ENCODE data around the gene RAB27B.

Gene RAB27B

GRCh38 chr18:54923339-54923956 is 95.2 kb downstream of the RAB27B start:
- Histone ChIP-seq H3K4me1 (ENCODE audit: control insufficient read depth, insufficient read depth, low read length, poor library complexity, severe bottlenecking) (no peaks in the 10 kb centered on the region), H3K27me3 (replicated peaks; ENCODE audit: control insufficient read depth, insufficient read depth, low read length, poor library complexity, severe bottlenecking) (no peaks in the 10 kb centered on the region), H3K9me3 (ENCODE audit: control insufficient read depth, low read length) (no peaks in the 10 kb centered on the region), H3K4me3 (ENCODE audit: insufficient read depth, low read depth, low read length, poor library complexity, severe bottlenecking) (no peak overlapping the region), H3K36me3 (ENCODE audit: control insufficient read depth, insufficient read depth, low read length) (no peaks in the 10 kb centered on the region), H3K27ac (ENCODE audit: insufficient read depth, low read length, poor library complexity, severe bottlenecking) (no peak overlapping the region)
- DNase-seq: no peak

GRCh38 chr18:54924948-54925347 is 96.7 kb downstream of the RAB27B start:
- H3K36me3 ChIP-seq (ENCODE audit: control insufficient read depth, insufficient read depth, low read length): no peaks in the 10 kb centered on the region
- no peak for DNase-seq
- no peak overlapping the region for H3K27ac ChIP-seq (ENCODE audit: insufficient read depth, low read length, poor library complexity, severe bottlenecking)
- no peaks in the 10 kb centered on the region for H3K4me1 ChIP-seq (ENCODE audit: control insufficient read depth, insufficient read depth, low read length, poor library complexity, severe bottlenecking)
- H3K9me3 ChIP-seq (ENCODE audit: control insufficient read depth, low read length): no peaks in the 10 kb centered on the region
- no peak overlapping the region for H3K4me3 ChIP-seq (ENCODE audit: insufficient read depth, low read depth, low read length, poor library complexity, severe bottlenecking)
- no peaks in the 10 kb centered on the region for H3K27me3 ChIP-seq (replicated peaks; ENCODE audit: control insufficient read depth, insufficient read depth, low read length, poor library complexity, severe bottlenecking)

DNA sequence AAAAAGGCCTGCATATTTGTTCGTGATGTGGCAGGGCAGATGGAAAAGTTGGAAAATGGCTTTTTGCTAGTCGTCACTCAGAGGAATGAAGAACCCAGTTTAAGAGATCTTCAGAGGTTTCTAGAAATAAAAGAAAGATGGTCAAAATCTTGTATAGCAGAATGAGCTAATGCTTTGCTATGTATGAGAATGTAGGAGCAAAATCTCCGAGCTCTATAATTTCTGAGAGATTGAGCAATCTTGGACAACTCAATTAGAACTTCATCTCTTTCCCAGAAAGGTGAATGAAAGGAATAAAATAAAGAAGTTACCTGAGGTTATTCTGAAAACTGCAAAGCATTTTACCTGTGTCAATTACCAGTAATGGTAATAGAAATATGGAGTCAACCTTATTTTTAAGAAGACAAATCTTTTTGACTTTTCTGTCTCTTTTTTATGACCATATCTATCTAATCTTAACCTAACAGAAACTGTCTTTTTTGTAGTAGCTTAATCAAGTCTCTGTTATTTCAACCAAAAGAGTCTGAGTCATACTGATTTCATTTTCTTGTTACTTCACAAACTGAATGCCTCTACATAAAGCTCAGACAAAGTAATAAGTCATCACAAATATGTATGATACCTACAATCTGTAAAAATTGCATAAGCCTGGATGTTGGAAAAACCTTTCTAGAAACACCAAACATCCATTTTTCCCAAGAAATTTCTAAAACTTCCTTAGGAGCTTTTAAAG is 98.5 kb downstream of the RAB27B start:
- Histone ChIP-seq H3K27me3 (replicated peaks; ENCODE audit: control insufficient read depth, insufficient read depth, low read length, poor library complexity, severe bottlenecking) (no peaks in the 10 kb centered on the region), H3K27ac (ENCODE audit: insufficient read depth, low read length, poor library complexity, severe bottlenecking) (no peak overlapping the region), H3K4me3 (ENCODE audit: insufficient read depth, low read depth, low read length, poor library complexity, severe bottlenecking) (no peak overlapping the region), H3K36me3 (ENCODE audit: control insufficient read depth, insufficient read depth, low read length) (no peaks in the 10 kb centered on the region), H3K4me1 (ENCODE audit: control insufficient read depth, insufficient read depth, low read length, poor library complexity, severe bottlenecking) (no peaks in the 10 kb centered on the region), H3K9me3 (ENCODE audit: control insufficient read depth, low read length) (no peaks in the 10 kb centered on the region)
- no peak for DNase-seq

DNA sequence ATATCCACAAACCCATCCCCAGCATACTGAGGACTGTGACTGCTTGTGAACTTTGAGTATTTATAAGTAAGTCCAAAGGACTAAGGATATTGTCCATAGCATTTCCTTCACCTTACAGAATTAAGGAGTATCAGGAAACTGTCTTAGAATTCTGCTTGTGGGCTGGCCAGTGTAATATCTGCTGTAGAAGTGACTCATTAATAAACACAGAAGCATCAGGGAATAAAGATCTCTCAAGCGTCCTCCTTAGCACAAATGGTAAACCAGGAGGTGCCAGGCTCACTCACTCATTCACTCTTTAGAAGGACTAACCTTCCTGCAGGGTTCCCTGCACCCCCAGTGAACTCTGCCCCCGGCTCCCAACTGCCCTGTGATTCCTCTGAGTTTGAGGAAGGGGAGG is 100.0 kb downstream of the RAB27B start:
- Histone ChIP-seq H3K9me3 (ENCODE audit: control insufficient read depth, low read length) (no peaks in the 10 kb centered on the region), H3K27ac (ENCODE audit: insufficient read depth, low read length, poor library complexity, severe bottlenecking) (no peak overlapping the region), H3K4me3 (ENCODE audit: insufficient read depth, low read depth, low read length, poor library complexity, severe bottlenecking) (no peak overlapping the region), H3K27me3 (replicated peaks; ENCODE audit: control insufficient read depth, insufficient read depth, low read length, poor library complexity, severe bottlenecking) (no peaks in the 10 kb centered on the region), H3K4me1 (ENCODE audit: control insufficient read depth, insufficient read depth, low read length, poor library complexity, severe bottlenecking) (no peaks in the 10 kb centered on the region), H3K36me3 (ENCODE audit: control insufficient read depth, insufficient read depth, low read length) (no peaks in the 10 kb centered on the region)
- no peak for DNase-seq

DNA sequence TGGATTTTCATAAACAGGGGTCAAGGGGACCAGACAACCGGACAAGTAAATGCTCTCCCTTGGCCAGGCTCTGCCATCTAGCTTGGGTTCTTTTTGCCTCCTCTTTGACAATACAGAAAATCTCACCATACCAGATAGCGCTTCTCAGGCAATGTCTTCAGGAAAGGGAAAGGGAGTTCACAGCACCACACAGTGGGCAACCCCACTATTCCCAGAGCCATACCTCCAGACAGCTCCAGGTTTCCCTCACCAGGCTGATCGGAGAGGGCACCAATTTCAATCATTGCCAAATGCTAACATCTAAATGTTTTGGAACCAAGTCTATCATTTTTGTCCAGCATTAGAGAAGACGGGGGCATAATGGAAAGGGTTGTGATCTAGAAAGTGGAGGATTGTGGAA is 102.9 kb downstream of the RAB27B start:
- DNase-seq: no peak
- Histone ChIP-seq H3K4me3 (ENCODE audit: insufficient read depth, low read depth, low read length, poor library complexity, severe bottlenecking) (no peak overlapping the region), H3K27me3 (replicated peaks; ENCODE audit: control insufficient read depth, insufficient read depth, low read length, poor library complexity, severe bottlenecking) (no peaks in the 10 kb centered on the region), H3K9me3 (ENCODE audit: control insufficient read depth, low read length) (no peaks in the 10 kb centered on the region), H3K4me1 (ENCODE audit: control insufficient read depth, insufficient read depth, low read length, poor library complexity, severe bottlenecking) (no peaks in the 10 kb centered on the region), H3K36me3 (ENCODE audit: control insufficient read depth, insufficient read depth, low read length) (no peaks in the 10 kb centered on the region), H3K27ac (ENCODE audit: insufficient read depth, low read length, poor library complexity, severe bottlenecking) (no peak overlapping the region)

GRCh38 chr18:54932472-54932871 is 104.2 kb downstream of the RAB27B start:
- DNase-seq: no peak

DNA sequence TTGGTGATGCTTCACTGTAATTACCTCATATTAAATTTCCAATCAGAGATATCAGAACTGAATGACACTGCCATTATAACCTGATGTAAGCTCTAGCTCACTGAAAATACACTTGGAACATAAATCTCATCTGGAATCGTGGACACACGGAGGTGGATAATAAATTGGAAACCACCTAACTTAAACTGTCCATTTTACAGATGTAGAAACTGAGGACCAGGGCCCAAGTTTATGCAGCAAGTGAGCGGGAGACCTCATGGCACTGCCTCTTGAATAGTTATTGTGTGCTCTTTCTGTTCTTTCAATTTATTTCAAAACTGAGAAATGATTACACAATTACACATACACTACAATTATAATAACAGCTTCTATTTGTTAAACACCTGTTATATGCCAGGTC is 110.2 kb downstream of the RAB27B start:
- Histone ChIP-seq H3K4me1 (ENCODE audit: control insufficient read depth, insufficient read depth, low read length, poor library complexity, severe bottlenecking) (no peaks in the 10 kb centered on the region), H3K36me3 (ENCODE audit: control insufficient read depth, insufficient read depth, low read length) (no peaks in the 10 kb centered on the region), H3K27ac (ENCODE audit: insufficient read depth, low read length, poor library complexity, severe bottlenecking) (no peak overlapping the region), H3K4me3 (ENCODE audit: insufficient read depth, low read depth, low read length, poor library complexity, severe bottlenecking) (no peak overlapping the region), H3K27me3 (replicated peaks; ENCODE audit: control insufficient read depth, insufficient read depth, low read length, poor library complexity, severe bottlenecking) (no peaks in the 10 kb centered on the region), H3K9me3 (ENCODE audit: control insufficient read depth, low read length) (no peaks in the 10 kb centered on the region)
- DNase-seq: no peak

More at GRCh38 chr18:54932472-54932871, 104.2 kb downstream of the RAB27B start:
- Histone ChIP-seq H3K27ac (ENCODE audit: insufficient read depth, low read length, poor library complexity, severe bottlenecking) (no peak overlapping the region), H3K36me3 (ENCODE audit: control insufficient read depth, insufficient read depth, low read length) (no peaks in the 10 kb centered on the region), H3K27me3 (replicated peaks; ENCODE audit: control insufficient read depth, insufficient read depth, low read length, poor library complexity, severe bottlenecking) (no peaks in the 10 kb centered on the region), H3K4me3 (ENCODE audit: insufficient read depth, low read depth, low read length, poor library complexity, severe bottlenecking) (no peak overlapping the region), H3K4me1 (ENCODE audit: control insufficient read depth, insufficient read depth, low read length, poor library complexity, severe bottlenecking) (no peaks in the 10 kb centered on the region), H3K9me3 (ENCODE audit: control insufficient read depth, low read length) (no peaks in the 10 kb centered on the region)

- no peaks in the 10 kb centered on the region for H3K4me1 ChIP-seq (ENCODE audit: control insufficient read depth, insufficient read depth, low read length, poor library complexity, severe bottlenecking)
Measured at GRCh38 chr18:54939361-54939917, 111.2 kb downstream of the RAB27B start.

GRCh38 chr18:54942144-54942543 is 113.9 kb downstream of the RAB27B start:
- H3K4me3 ChIP-seq (ENCODE audit: insufficient read depth, low read depth, low read length, poor library complexity, severe bottlenecking): no peak overlapping the region
- H3K36me3 ChIP-seq (ENCODE audit: control insufficient read depth, insufficient read depth, low read length): no peaks in the 10 kb centered on the region
- H3K9me3 ChIP-seq (ENCODE audit: control insufficient read depth, low read length): no peaks in the 10 kb centered on the region
- no peak for DNase-seq
- H3K4me1 ChIP-seq (ENCODE audit: control insufficient read depth, insufficient read depth, low read length, poor library complexity, severe bottlenecking): peaks cover 5% of the 10 kb centered on the region
- H3K27ac ChIP-seq (ENCODE audit: insufficient read depth, low read length, poor library complexity, severe bottlenecking): no peak overlapping the region
- no peaks in the 10 kb centered on the region for H3K27me3 ChIP-seq (replicated peaks; ENCODE audit: control insufficient read depth, insufficient read depth, low read length, poor library complexity, severe bottlenecking)

More at GRCh38 chr18:54939361-54939917, 111.2 kb downstream of the RAB27B start:
- no peak overlapping the region for H3K27ac ChIP-seq (ENCODE audit: insufficient read depth, low read length, poor library complexity, severe bottlenecking)
- no peak for DNase-seq
- H3K27me3 ChIP-seq (replicated peaks; ENCODE audit: control insufficient read depth, insufficient read depth, low read length, poor library complexity, severe bottlenecking): no peaks in the 10 kb centered on the region
- no peak overlapping the region for H3K4me3 ChIP-seq (ENCODE audit: insufficient read depth, low read depth, low read length, poor library complexity, severe bottlenecking)
- no peaks in the 10 kb centered on the region for H3K36me3 ChIP-seq (ENCODE audit: control insufficient read depth, insufficient read depth, low read length)
- no peaks in the 10 kb centered on the region for H3K9me3 ChIP-seq (ENCODE audit: control insufficient read depth, low read length)

DNA sequence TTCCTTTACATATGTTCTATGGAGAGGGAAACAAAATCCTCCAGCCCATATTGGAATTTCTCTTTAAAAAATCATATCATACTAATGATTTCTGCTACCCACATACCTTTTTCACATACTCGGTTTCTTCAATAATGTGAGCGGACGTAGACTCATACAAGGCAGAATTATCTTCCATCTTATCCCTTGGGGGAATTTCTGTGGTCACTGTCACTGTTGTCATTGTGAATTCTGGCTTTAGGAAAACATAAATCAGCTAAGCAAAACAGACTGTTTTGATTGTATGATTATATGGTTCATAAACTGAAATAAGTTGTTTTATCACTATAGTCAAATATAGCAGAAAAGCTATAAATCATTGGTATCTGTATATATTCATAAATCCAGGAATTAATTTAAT is 114.3 kb downstream of the RAB27B start:
- Histone ChIP-seq H3K27me3 (replicated peaks; ENCODE audit: control insufficient read depth, insufficient read depth, low read length, poor library complexity, severe bottlenecking) (no peaks in the 10 kb centered on the region), H3K27ac (ENCODE audit: insufficient read depth, low read length, poor library complexity, severe bottlenecking) (no peak overlapping the region), H3K9me3 (ENCODE audit: control insufficient read depth, low read length) (no peaks in the 10 kb centered on the region), H3K4me1 (ENCODE audit: control insufficient read depth, insufficient read depth, low read length, poor library complexity, severe bottlenecking) (peaks cover 5% of the 10 kb centered on the region), H3K4me3 (ENCODE audit: insufficient read depth, low read depth, low read length, poor library complexity, severe bottlenecking) (no peak overlapping the region), H3K36me3 (ENCODE audit: control insufficient read depth, insufficient read depth, low read length) (no peaks in the 10 kb centered on the region)
- no peak for DNase-seq

Data from effector memory CD4-positive, alpha-beta T cell (primary cell).